SK-N-SH (cell line): ENCODE data around the gene CDK4. TPM values are rescaled to one million over a fixed set of nuclear protein-coding genes. Genes with fewer than 3 reads are reported as not detected.

Experiments used
- CTCF ChIA-PET: fragments of 300-600, 350-600 bp; formaldehyde crosslinking; extraction: SDS; loops from one replicate; lab custom pipeline; 2021; lab: Yijun Ruan, JAX
- POLR2A ChIA-PET: fragments of 350-600 bp; sonication (Branson Sonifier 250); formaldehyde crosslinking; extraction: SDS; loops from one replicate; lab custom pipeline; 2020; ENCODE audit warnings: antibody characterized with exemption, inconsistent platforms; lab: Yijun Ruan, JAX
- DNase-seq: peaks from one replicate; pipeline ENCODE4 v3.0.0; 2012
- H2AFZ ChIP-seq: fragments of 200-600 bp; sonication (generic); 2 replicates; pipeline ENCODE4 v1.8.1; 2016; ENCODE audit warnings: antibody characterized with exemption, mild to moderate bottlenecking, low read depth
- H3F3A ChIP-seq: fragments of 200-600 bp; sonication (generic); replicated peaks from 2 replicates; pipeline ENCODE3; 2016; ENCODE audit warnings: antibody characterized with exemption, mild to moderate bottlenecking; ENCODE audit not compliant: insufficient read depth
- H3K27ac ChIP-seq, 2 experiments: fragments of 200-500 bp in 1 of 2; fragments of 200-600 bp in 1 of 2; sonication (Bioruptor generic) in 1 of 2; sonication (generic), shearing (Covaris generic) in 1 of 2; 2 replicates each; pipeline versions ENCODE4 v1.5.1 to v1.6.1; 2014 to 2016; ENCODE audit warnings: low read depth in 2 of 2, inconsistent platforms in 1 of 2, low read length in 1 of 2, mild to moderate bottlenecking in 1 of 2, mixed read lengths in 1 of 2
- H3K27me3 ChIP-seq: fragments of 200-600 bp; sonication (generic), shearing (Covaris generic); 2 replicates; pipeline ENCODE4 v1.6.1; 2016; ENCODE audit warnings: mixed run types; ENCODE audit not compliant: insufficient read depth
- H3K36me3 ChIP-seq, 2 experiments: fragments of 200-500 bp in 1 of 2; fragments of 200-600 bp in 1 of 2; sonication (Bioruptor generic) in 1 of 2; sonication (generic) in 1 of 2; replicated peaks in 1 of 2; 2 replicates each; pipeline versions ENCODE3 to v1.5.1; 2014 to 2016; ENCODE audit warnings: low read length in 1 of 2, mild to moderate bottlenecking in 1 of 2; ENCODE audit not compliant: insufficient read depth in 2 of 2, control insufficient read depth in 1 of 2
- H3K4me1 ChIP-seq, 2 experiments: fragments of 200-500 bp in 1 of 2; fragments of 200-600 bp in 1 of 2; sonication (Bioruptor generic) in 1 of 2; sonication (generic), shearing (Covaris generic) in 1 of 2; 2 replicates each; pipeline versions ENCODE4 v1.5.1 to v1.6.1; 2014 to 2016; ENCODE audit warnings: low read depth in 1 of 2, low read length in 1 of 2, mixed run types in 1 of 2; ENCODE audit not compliant: insufficient read depth in 2 of 2, control insufficient read depth in 1 of 2
- H3K4me2 ChIP-seq: fragments of 200-600 bp; sonication (generic), shearing (Covaris generic); 2 replicates; pipeline ENCODE4 v1.6.1; 2017; ENCODE audit warnings: mixed run types
- H3K4me3 ChIP-seq, 2 experiments: fragments of 200-500 bp in 1 of 2; fragments of 200-600 bp in 1 of 2; sonication (Bioruptor generic) in 1 of 2; sonication (generic), shearing (Covaris generic) in 1 of 2; 2 replicates each; pipeline versions ENCODE4 v1.5.1 to v1.8.1; 2014 to 2016; ENCODE audit warnings: low read depth in 2 of 2, inconsistent platforms in 1 of 2, low read length in 1 of 2, mild to moderate bottlenecking in 1 of 2, mixed read lengths in 1 of 2, moderate library complexity in 1 of 2
- H3K79me2 ChIP-seq: fragments of 200-600 bp; sonication (generic); 2 replicates; pipeline ENCODE4 v1.8.1; 2017; ENCODE audit warnings: mild to moderate bottlenecking; ENCODE audit not compliant: insufficient read depth
- H3K9ac ChIP-seq: fragments of 200-600 bp; sonication (generic); 2 replicates; pipeline ENCODE4 v1.6.1; 2017; ENCODE audit warnings: mixed run types
- H3K9me2 ChIP-seq: fragments of 200-600 bp; sonication (generic); 2 replicates; pipeline ENCODE4 v1.6.1; 2017; ENCODE audit warnings: mixed run types
- H3K9me3 ChIP-seq: fragments of 200-600 bp; sonication (generic); 2 replicates; pipeline ENCODE4 v1.6.1; 2017; ENCODE audit warnings: mixed run types, mild to moderate bottlenecking, moderate library complexity
- H4K20me1 ChIP-seq: fragments of 200-600 bp; sonication (generic); 2 replicates; pipeline ENCODE4 v1.6.1; 2017; ENCODE audit warnings: mild to moderate bottlenecking, mixed run types; ENCODE audit not compliant: insufficient read depth
- CTCF ChIP-seq: fragments of 200-600 bp; sonication (generic); IDR thresholded peaks from 2 replicates; pipeline ENCODE4 v1.6.1; 2017; ENCODE audit warnings: antibody characterized with exemption, mild to moderate bottlenecking, moderate library complexity
- ELF1 ChIP-seq: IDR thresholded peaks from 2 replicates; pipeline ENCODE4 v1.4.0; 2012
- EZH2phosphoT487 ChIP-seq: fragments of 200-600 bp; sonication (generic); IDR thresholded peaks from 2 replicates; pipeline ENCODE4 v1.6.1; 2017; ENCODE audit warnings: low read depth, mixed run types, mild to moderate bottlenecking, antibody characterized with exemption, moderate library complexity, borderline replicate concordance
- FOXJ3 ChIP-seq: sonication (generic); formaldehyde crosslinking; IDR thresholded peaks from 2 replicates; pipeline ENCODE4 v1.5.1; 2020; ENCODE audit warnings: mild to moderate bottlenecking, missing genetic modification reagents
- JUND ChIP-seq: IDR thresholded peaks from 2 replicates; pipeline ENCODE4 v1.4.0; 2012
- MEF2A ChIP-seq: IDR thresholded peaks from 2 replicates; pipeline ENCODE4 v1.4.0; 2012; ENCODE audit warnings: low read depth, borderline replicate concordance
- NRF1 ChIP-seq: IDR thresholded peaks from 2 replicates; pipeline ENCODE4 v1.6.1; 2012; ENCODE audit warnings: low read depth, mild to moderate bottlenecking, low read length
- RFX5 ChIP-seq: IDR thresholded peaks from 2 replicates; pipeline ENCODE4 v1.6.1; 2012; ENCODE audit warnings: mild to moderate bottlenecking, improper control_type of control experiment, low read length
- SIN3A ChIP-seq: IDR thresholded peaks from 2 replicates; pipeline ENCODE4 v1.6.1; 2012; ENCODE audit warnings: low read depth, mild to moderate bottlenecking, low read length, moderate library complexity, borderline replicate concordance
- TAF1 ChIP-seq: IDR thresholded peaks from 2 replicates; pipeline ENCODE4 v1.6.1; 2012; ENCODE audit warnings: low read depth, mild to moderate bottlenecking, low read length, moderate library complexity, borderline replicate concordance
- TCF12 ChIP-seq: IDR thresholded peaks from 2 replicates; pipeline ENCODE4 v1.4.0; 2012
- USF1 ChIP-seq: IDR thresholded peaks from 2 replicates; pipeline ENCODE4 v1.4.0; 2012; ENCODE audit warnings: low read depth, borderline replicate concordance
- USF2 ChIP-seq: fragments of 150-350 bp; IDR thresholded peaks from 2 replicates; pipeline ENCODE4 v1.6.1; 2017; ENCODE audit warnings: antibody characterized with exemption, low read length, low read depth, borderline replicate concordance
- YY1 ChIP-seq: IDR thresholded peaks from 2 replicates; pipeline ENCODE4 v1.4.0; 2012; ENCODE audit warnings: low read depth, mild to moderate bottlenecking
- ZBTB33 ChIP-seq: IDR thresholded peaks from 2 replicates; pipeline ENCODE4 v1.4.0; 2012; ENCODE audit warnings: low read depth, borderline replicate concordance
- WGBS: methylation state at CpG from one replicate; pipeline ENCODE4 v1.1.6; 2017; ENCODE audit warnings: low lambda C conversion rate; 5-methylcytosine and 5-hydroxymethylcytosine counted together
- polyA plus RNA-seq, 3 experiments: library from polyadenylated mRNA; depleted of rRNA; stranded (reverse); fragments of >200 nt; gene quantifications; 2 replicates each; pipeline ENCODE4 v1.2.3, GENCODE V29; 2012

Gene CDK4
- polyA plus RNA-seq, 1 of the 3 experiments (the other 2 are of a cell fraction): 324 TPM

GRCh38 chr12:57730336-57731067, 21.6 kb downstream of the CDK4 start:
- peaks cover 0 to 12% of the 10 kb centered on the region in 2 experiments; a peak in 1 of 4 replicates for H3K4me1 ChIP-seq
- no peaks in the 10 kb centered on the region for H3K79me2 ChIP-seq
- TF ChIP-seq ZBTB33: no peak
- TF ChIP-seq JUND: no peak
- no peak for TF ChIP-seq TCF12
- H3K27ac ChIP-seq: no peak overlapping the region
- no peaks in the 10 kb centered on the region for H3K9me3 ChIP-seq
- peaks cover 3 to 17% of the 10 kb centered on the region in 2 experiments for H3K36me3 ChIP-seq
- no peaks in the 10 kb centered on the region for H3K27me3 ChIP-seq
- 85% methylated on average over 13 of the region's 13 CpGs for WGBS
- CTCF ChIA-PET: interaction anchor here (0.9 kb wide), 1 partner anchor 98 kb away, joined by 4 read pairs; the partner anchor contains the start of gene B4GALNT1
- H4K20me1 ChIP-seq: no peaks in the 10 kb centered on the region
- no peaks in the 10 kb centered on the region for H3K9me2 ChIP-seq
- DNase-seq: no peak
- no peak overlapping the region; a peak in 1 of 4 replicates for H3K4me3 ChIP-seq
- peaks cover 17% of the 10 kb centered on the region for H3F3A ChIP-seq
- POLR2A ChIA-PET: interaction anchor here (1.1 to 1.8 kb wide), 2 partner anchors 14 to 37 kb away, joined by 3 to 5 read pairs; partner anchors contain the start of genes OS9 and TSPAN31
- no peak overlapping the region for H2AFZ ChIP-seq
- no peak overlapping the region for H3K9ac ChIP-seq
- no peak overlapping the region for H3K4me2 ChIP-seq

GRCh38 chr12:57729321-57729844, 22.7 kb downstream of the CDK4 start:
- H3K27ac ChIP-seq: no peak overlapping the region
- no peak overlapping the region for H3K4me3 ChIP-seq
- H3K4me1 ChIP-seq: peaks cover 0 to 8% of the 10 kb centered on the region in 2 experiments; a peak in 1 of 4 replicates
- no peaks in the 10 kb centered on the region for H4K20me1 ChIP-seq
- WGBS: 71% methylated on average over 5 of the region's 5 CpGs
- ChIA-PET CTCF (interaction anchor here (0.6 to 0.9 kb wide), 2 partner anchors 96 to 126 kb away, joined by 3 to 4 read pairs; partner anchors contain the start of gene B4GALNT1), POLR2A (interaction anchor here (0.8 kb wide), 1 partner anchor 15 kb away, joined by 3 read pairs; no protein-coding TSS in a partner anchor)
- no peaks in the 10 kb centered on the region for H3K79me2 ChIP-seq
- no peak for DNase-seq
- no peaks in the 10 kb centered on the region for H3K9me2 ChIP-seq
- no peaks in the 10 kb centered on the region for H3K27me3 ChIP-seq
- H3K9ac ChIP-seq: no peak overlapping the region
- peaks cover 15% of the 10 kb centered on the region for H3F3A ChIP-seq
- peaks cover 3 to 17% of the 10 kb centered on the region in 2 experiments for H3K36me3 ChIP-seq
- no peak overlapping the region for H3K4me2 ChIP-seq
- H2AFZ ChIP-seq: no peak overlapping the region
- TF ChIP-seq EZH2phosphoT487 (no peak), USF2 (no peak), SIN3A (no peak), CTCF (no peak), ELF1 (no peak), NRF1 (no peak), USF1 (no peak), TAF1 (no peak), MEF2A (no peak), FOXJ3 (CRISPR knock-in tag) (no peak), YY1 (no peak), RFX5 (no peak)
- no peaks in the 10 kb centered on the region for H3K9me3 ChIP-seq
